ENCODE results near the gene GALNT1. TPM values are rescaled to one million over a fixed set of nuclear protein-coding genes. Genes with fewer than 3 reads are reported as not detected.
"Not testable (repeated sequence)": the region's sequence is repeated elsewhere in the genome, so short reads cannot be mapped to it uniquely, and the experiment has no call there.

The GALNT1 gene
- total RNA-seq, 1 experiment from 2014 or later: 80.1 TPM

- TF ChIP-seq ZNF425 (CRISPR knock-in tag; conservative IDR thresholded peaks at IDR 0.05) (no peak), ARID4B (CRISPR knock-in tag; IDR thresholded peaks at IDR 0.05; ENCODE audit: borderline replicate concordance) (no peak), ZNF416 (CRISPR knock-in tag; IDR thresholded peaks at IDR 0.05) (no peak), NR3C1 (CRISPR knock-in tag; conservative IDR thresholded peaks at IDR 0.05; ENCODE audit: low read depth) (no peak), ESRRA (CRISPR knock-in tag; IDR thresholded peaks at IDR 0.05; ENCODE audit: borderline replicate concordance) (no peak)
These were observed 8.0 kb upstream of the GALNT1 start (continued) for GRCh38 chr18:35573531-35573930.

GRCh38 chr18:35576240-35576845 is 5.2 kb upstream of the GALNT1 start:
- POLR2A ChIA-PET; DNase-seq (ENCODE audit: low spot score); CTCF ChIA-PET; ATAC-seq; H3K36me3 Mint-ChIP-seq; H3K4me3 Mint-ChIP-seq; H3K27ac Mint-ChIP-seq; H3K4me1 Mint-ChIP-seq: not testable (repeated sequence)
- peaks cover 17% of the 10 kb centered on the region for H3K9me3 Mint-ChIP-seq
- H3K27me3 Mint-ChIP-seq (ENCODE audit: low read depth): peaks cover 14% of the 10 kb centered on the region

GRCh38 chr18:35577045-35577848 is 4.3 kb upstream of the GALNT1 start:
- Mint-ChIP-seq H3K27ac (no peak overlapping the region), H3K4me1 (peaks cover under 1% of the 10 kb centered on the region), H3K27me3 (ENCODE audit: low read depth) (peaks cover 14% of the 10 kb centered on the region), H3K36me3 (peaks cover 8% of the 10 kb centered on the region; the same call in 1 of the 2 replicates), H3K9me3 (peaks cover 17% of the 10 kb centered on the region), H3K4me3 (no peak overlapping the region)
- DNase-seq (ENCODE audit: low spot score) (no peak), ATAC-seq (no peak)
- POLR2A ChIA-PET: no interaction called here
- CTCF ChIA-PET: no interaction called here
- TF ChIP-seq E2F5 (CRISPR knock-in tag; IDR thresholded peaks at IDR 0.05): no peak
- TF ChIP-seq FOXP1 (CRISPR knock-in tag; IDR thresholded peaks at IDR 0.05; ENCODE audit: borderline replicate concordance): no peak
- no peak for TF ChIP-seq HMGA2 (CRISPR knock-in tag; IDR thresholded peaks at IDR 0.05)
- TF ChIP-seq ZNF121 (CRISPR knock-in tag; IDR thresholded peaks at IDR 0.05): no peak
- no peak for TF ChIP-seq MYBL2 (CRISPR knock-in tag; IDR thresholded peaks at IDR 0.05)
- TF ChIP-seq CREB1 (CRISPR knock-in tag; IDR thresholded peaks at IDR 0.05): no peak
- no peak for TF ChIP-seq ERG (CRISPR knock-in tag; IDR thresholded peaks at IDR 0.05)
- no peak for TF ChIP-seq ZSCAN18 (CRISPR knock-in tag; IDR thresholded peaks at IDR 0.05)
- TF ChIP-seq ZNF671 (CRISPR knock-in tag; IDR thresholded peaks at IDR 0.05): no peak
- no peak for TF ChIP-seq NFYB (CRISPR knock-in tag; conservative IDR thresholded peaks at IDR 0.05; ENCODE audit: low read depth)
- TF ChIP-seq ARID4B (CRISPR knock-in tag; IDR thresholded peaks at IDR 0.05; ENCODE audit: borderline replicate concordance): no peak
- TF ChIP-seq TCF7 (CRISPR knock-in tag; IDR thresholded peaks at IDR 0.05; ENCODE audit: low read depth): no peak
- no peak for TF ChIP-seq FOXJ3 (CRISPR knock-in tag; IDR thresholded peaks at IDR 0.05; ENCODE audit: borderline replicate concordance)

Measured in WTC11 (cell line).